Measurements from ENCODE around the gene DNM3. TPM values are rescaled to one million over a fixed set of nuclear protein-coding genes. Genes with fewer than 3 reads are reported as not detected.

DNM3 gene
- polyA plus RNA-seq, 1 of the 3 experiments (the other 2 are of a cell fraction) = 0.43 TPM

DNA sequence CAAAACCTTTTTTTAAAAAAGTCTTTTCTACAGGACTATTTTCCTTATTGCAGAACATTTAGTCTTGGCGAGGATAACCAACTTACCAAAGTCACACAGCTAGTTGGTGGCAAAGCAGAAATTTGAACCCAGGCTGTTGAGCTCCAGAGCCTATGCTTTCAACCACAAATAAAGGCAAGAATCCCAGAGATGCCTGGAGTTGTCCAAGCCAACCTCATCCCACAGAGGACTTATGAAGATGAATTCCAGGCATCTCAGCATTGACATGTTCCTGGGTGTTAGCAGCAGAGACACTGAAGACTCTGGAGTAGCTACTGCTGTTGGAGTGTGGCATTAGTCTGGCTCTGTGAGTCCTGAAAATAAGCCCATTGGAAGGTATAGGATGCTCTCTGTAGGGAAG, 291.5 kb downstream of the DNM3 start:
- DNase-seq = no peak
- Histone ChIP-seq H3K4me1 (ENCODE audit: control insufficient read depth in 1 of 2, insufficient read depth in 2 of 2, low read depth in 1 of 2, low read length in 1 of 2) (peaks cover 0 to 4% of the 10 kb centered on the region in 2 experiments; a peak in 3 of 4 replicates), H3K4me3 (ENCODE audit: low read depth in 2 of 2, low read length in 1 of 2) (no peak overlapping the region), H3K9me2 (no peaks in the 10 kb centered on the region), H3K4me2 (no peak overlapping the region), H3K27ac (ENCODE audit: low read depth in 2 of 2, low read length in 1 of 2) (no peak overlapping the region), H3K9ac (no peak overlapping the region), H4K20me1 (ENCODE audit: insufficient read depth) (no peaks in the 10 kb centered on the region), H3K9me3 (no peaks in the 10 kb centered on the region), H2AFZ (ENCODE audit: low read depth) (no peak overlapping the region), H3F3A (replicated peaks; ENCODE audit: insufficient read depth) (peaks cover 24% of the 10 kb centered on the region), H3K27me3 (ENCODE audit: insufficient read depth) (no peaks in the 10 kb centered on the region), H3K79me2 (ENCODE audit: insufficient read depth) (no peaks in the 10 kb centered on the region), H3K36me3 (replicated peaks in 1 of 2; ENCODE audit: control insufficient read depth in 1 of 2, insufficient read depth in 2 of 2, low read length in 1 of 2) (no peaks in the 10 kb centered on the region)
- POLR2A ChIA-PET = no interaction called here
- 96% methylated on average over 1 of the region's 1 CpG for WGBS (ENCODE audit: low lambda C conversion rate)
- no peak for TF ChIP-seq ELF1 (IDR thresholded peaks at IDR 0.05)
- TF ChIP-seq TAF1 (IDR thresholded peaks at IDR 0.05; ENCODE audit: borderline replicate concordance, low read depth, low read length) = no peak
- CTCF ChIA-PET = interaction anchor here (0.9 kb wide), 1 partner anchor 15 kb away, joined by 3 read pairs; no protein-coding TSS in a partner anchor

DNA sequence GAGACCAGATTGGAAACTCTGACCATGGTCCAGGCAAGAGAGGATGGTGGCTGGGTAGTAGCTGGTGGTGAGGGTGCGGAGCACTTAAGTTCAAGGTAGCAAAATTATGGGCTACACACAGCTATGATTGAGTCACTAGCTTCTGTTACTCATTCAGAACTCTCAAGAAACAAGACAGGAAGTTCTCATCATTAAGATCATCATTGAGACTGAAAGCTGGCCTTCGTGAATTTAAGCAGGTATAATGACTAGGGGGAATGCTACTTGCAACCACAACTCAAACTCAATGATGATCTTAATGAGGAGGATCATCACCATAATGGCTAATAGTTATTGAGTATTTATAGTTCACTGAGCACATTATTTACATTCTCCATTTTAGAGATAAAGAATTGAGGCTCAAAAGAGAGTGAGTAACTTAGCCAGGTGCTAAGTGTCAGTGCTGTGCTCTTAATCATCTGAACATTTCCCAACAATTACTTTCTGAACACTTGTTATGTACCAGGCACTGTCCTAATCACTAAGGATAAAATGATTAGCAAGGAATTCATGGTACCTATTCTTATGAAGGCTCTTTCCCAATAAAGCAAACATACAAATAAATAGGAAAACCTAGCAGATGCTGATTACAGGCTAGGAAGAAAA, 292.9 kb downstream of the DNM3 start:
- Histone ChIP-seq H3K4me1 (ENCODE audit: control insufficient read depth in 1 of 2, insufficient read depth in 2 of 2, low read depth in 1 of 2, low read length in 1 of 2) (peaks cover 0 to 9% of the 10 kb centered on the region in 2 experiments; a peak in 3 of 4 replicates), H3K27ac (ENCODE audit: low read depth in 2 of 2, low read length in 1 of 2) (no peak overlapping the region), H3K4me3 (ENCODE audit: low read depth in 2 of 2, low read length in 1 of 2) (no peak overlapping the region), H3K27me3 (ENCODE audit: insufficient read depth) (no peaks in the 10 kb centered on the region), H2AFZ (ENCODE audit: low read depth) (no peak overlapping the region), H3F3A (replicated peaks; ENCODE audit: insufficient read depth) (peaks cover 38% of the 10 kb centered on the region), H3K9me2 (no peaks in the 10 kb centered on the region), H3K79me2 (ENCODE audit: insufficient read depth) (peaks cover 2% of the 10 kb centered on the region; the same call in 1 of the 2 replicates), H3K9me3 (no peaks in the 10 kb centered on the region), H3K36me3 (replicated peaks in 1 of 2; ENCODE audit: control insufficient read depth in 1 of 2, insufficient read depth in 2 of 2, low read length in 1 of 2) (peaks cover 8 to 10% of the 10 kb centered on the region in 2 experiments), H3K9ac (no peak overlapping the region), H3K4me2 (no peak overlapping the region), H4K20me1 (ENCODE audit: insufficient read depth) (no peaks in the 10 kb centered on the region)
- peak; percentile 29; the same call in 1 of the 2 replicates for TF ChIP-seq TCF12 (IDR thresholded peaks at IDR 0.05)
- TF ChIP-seq, protein P1, sequence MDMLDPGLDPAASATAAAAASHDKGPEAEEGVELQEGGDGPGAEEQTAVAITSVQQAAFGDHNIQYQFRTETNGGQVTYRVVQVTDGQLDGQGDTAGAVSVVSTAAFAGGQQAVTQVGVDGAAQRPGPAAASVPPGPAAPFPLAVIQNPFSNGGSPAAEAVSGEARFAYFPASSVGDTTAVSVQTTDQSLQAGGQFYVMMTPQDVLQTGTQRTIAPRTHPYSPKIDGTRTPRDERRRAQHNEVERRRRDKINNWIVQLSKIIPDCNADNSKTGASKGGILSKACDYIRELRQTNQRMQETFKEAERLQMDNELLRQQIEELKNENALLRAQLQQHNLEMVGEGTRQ (IDR thresholded peaks at IDR 0.05; ENCODE audit: borderline replicate concordance, low read depth, low read length) = no peak
- TF ChIP-seq, protein P2, sequence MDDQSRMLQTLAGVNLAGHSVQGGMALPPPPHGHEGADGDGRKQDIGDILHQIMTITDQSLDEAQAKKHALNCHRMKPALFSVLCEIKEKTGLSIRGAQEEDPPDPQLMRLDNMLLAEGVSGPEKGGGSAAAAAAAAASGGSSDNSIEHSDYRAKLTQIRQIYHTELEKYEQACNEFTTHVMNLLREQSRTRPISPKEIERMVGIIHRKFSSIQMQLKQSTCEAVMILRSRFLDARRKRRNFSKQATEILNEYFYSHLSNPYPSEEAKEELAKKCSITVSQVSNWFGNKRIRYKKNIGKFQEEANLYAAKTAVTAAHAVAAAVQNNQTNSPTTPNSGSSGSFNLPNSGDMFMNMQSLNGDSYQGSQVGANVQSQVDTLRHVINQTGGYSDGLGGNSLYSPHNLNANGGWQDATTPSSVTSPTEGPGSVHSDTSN (IDR thresholded peaks at IDR 0.05) = peak; percentile 38; the same call in 1 of the 2 replicates
- no peak for DNase-seq
- ChIA-PET CTCF (interaction anchor here (1.9 kb wide), 1 partner anchor 8 kb away, joined by 8 read pairs; no protein-coding TSS in a partner anchor), POLR2A (no interaction called here)
- 52% methylated on average over 2 of the region's 2 CpGs for WGBS (ENCODE audit: low lambda C conversion rate)

DNA sequence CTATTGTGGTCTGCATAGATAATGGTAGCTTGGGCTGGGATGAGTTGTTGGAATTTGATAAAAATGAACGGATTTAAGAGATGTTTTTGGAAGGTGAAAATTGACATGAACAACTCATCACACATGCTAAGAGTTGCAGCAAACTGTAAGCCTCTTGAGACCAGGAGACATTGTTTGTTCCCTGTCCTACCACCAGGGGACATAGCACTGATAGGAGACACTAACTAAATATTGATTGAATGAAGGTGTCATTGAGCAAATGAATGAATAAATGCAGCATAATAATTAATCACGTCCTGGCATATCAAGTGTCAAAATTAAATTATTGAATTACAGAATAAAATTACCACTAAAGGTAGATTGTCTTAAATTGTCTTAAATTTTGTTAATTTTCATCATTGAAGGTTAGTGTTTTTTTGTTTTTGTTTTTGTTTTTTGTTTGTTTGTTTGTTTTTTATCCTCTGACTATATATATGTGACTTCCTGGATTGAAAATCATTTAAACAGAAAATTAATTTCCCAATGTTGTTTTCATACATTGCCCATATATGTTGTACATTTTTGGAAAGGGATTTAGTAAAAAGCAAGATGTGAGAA, 293.9 kb downstream of the DNM3 start:
- no peak for DNase-seq
- Histone ChIP-seq H3F3A (replicated peaks; ENCODE audit: insufficient read depth) (peaks cover 47% of the 10 kb centered on the region), H3K4me3 (ENCODE audit: low read depth in 2 of 2, low read length in 1 of 2) (no peak overlapping the region; a peak in 1 of 4 replicates), H3K79me2 (ENCODE audit: insufficient read depth) (peaks cover 12% of the 10 kb centered on the region), H3K4me1 (ENCODE audit: control insufficient read depth in 1 of 2, insufficient read depth in 2 of 2, low read depth in 1 of 2, low read length in 1 of 2) (peaks cover 4 to 19% of the 10 kb centered on the region in 2 experiments; a peak in 3 of 4 replicates), H3K27ac (ENCODE audit: low read depth in 2 of 2, low read length in 1 of 2) (no peak overlapping the region), H3K36me3 (replicated peaks in 1 of 2; ENCODE audit: control insufficient read depth in 1 of 2, insufficient read depth in 2 of 2, low read length in 1 of 2) (peaks cover 18 to 20% of the 10 kb centered on the region in 2 experiments), H3K9me3 (no peaks in the 10 kb centered on the region), H3K9ac (no peak overlapping the region), H3K9me2 (no peaks in the 10 kb centered on the region), H3K4me2 (no peak overlapping the region), H2AFZ (ENCODE audit: low read depth) (no peak overlapping the region), H3K27me3 (ENCODE audit: insufficient read depth) (no peaks in the 10 kb centered on the region), H4K20me1 (ENCODE audit: insufficient read depth) (no peaks in the 10 kb centered on the region)
- TF ChIP-seq, protein P3, sequence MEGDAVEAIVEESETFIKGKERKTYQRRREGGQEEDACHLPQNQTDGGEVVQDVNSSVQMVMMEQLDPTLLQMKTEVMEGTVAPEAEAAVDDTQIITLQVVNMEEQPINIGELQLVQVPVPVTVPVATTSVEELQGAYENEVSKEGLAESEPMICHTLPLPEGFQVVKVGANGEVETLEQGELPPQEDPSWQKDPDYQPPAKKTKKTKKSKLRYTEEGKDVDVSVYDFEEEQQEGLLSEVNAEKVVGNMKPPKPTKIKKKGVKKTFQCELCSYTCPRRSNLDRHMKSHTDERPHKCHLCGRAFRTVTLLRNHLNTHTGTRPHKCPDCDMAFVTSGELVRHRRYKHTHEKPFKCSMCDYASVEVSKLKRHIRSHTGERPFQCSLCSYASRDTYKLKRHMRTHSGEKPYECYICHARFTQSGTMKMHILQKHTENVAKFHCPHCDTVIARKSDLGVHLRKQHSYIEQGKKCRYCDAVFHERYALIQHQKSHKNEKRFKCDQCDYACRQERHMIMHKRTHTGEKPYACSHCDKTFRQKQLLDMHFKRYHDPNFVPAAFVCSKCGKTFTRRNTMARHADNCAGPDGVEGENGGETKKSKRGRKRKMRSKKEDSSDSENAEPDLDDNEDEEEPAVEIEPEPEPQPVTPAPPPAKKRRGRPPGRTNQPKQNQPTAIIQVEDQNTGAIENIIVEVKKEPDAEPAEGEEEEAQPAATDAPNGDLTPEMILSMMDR (IDR thresholded peaks at IDR 0.05) = peak; percentile 49
- TF ChIP-seq, protein P4, sequence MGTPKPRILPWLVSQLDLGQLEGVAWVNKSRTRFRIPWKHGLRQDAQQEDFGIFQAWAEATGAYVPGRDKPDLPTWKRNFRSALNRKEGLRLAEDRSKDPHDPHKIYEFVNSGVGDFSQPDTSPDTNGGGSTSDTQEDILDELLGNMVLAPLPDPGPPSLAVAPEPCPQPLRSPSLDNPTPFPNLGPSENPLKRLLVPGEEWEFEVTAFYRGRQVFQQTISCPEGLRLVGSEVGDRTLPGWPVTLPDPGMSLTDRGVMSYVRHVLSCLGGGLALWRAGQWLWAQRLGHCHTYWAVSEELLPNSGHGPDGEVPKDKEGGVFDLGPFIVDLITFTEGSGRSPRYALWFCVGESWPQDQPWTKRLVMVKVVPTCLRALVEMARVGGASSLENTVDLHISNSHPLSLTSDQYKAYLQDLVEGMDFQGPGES (IDR thresholded peaks at IDR 0.05; ENCODE audit: low read depth, low read length) = no peak
- no peak for TF ChIP-seq RXRA (IDR thresholded peaks at IDR 0.05; ENCODE audit: borderline replicate concordance, low read depth)
- ChIA-PET CTCF (interaction anchor here (1.9 kb wide), 1 partner anchor 9 kb away, joined by 8 read pairs; no protein-coding TSS in a partner anchor), POLR2A (no interaction called here)
- WGBS (ENCODE audit: low lambda C conversion rate) = 84% methylated on average over 2 of the region's 2 CpGs
